ENCODE results near the gene FGFR4.
"Not testable (repeated sequence)": the region's sequence is repeated elsewhere in the genome, so short reads cannot be mapped to it uniquely, and the experiment has no call there.

The FGFR4 gene

DNA sequence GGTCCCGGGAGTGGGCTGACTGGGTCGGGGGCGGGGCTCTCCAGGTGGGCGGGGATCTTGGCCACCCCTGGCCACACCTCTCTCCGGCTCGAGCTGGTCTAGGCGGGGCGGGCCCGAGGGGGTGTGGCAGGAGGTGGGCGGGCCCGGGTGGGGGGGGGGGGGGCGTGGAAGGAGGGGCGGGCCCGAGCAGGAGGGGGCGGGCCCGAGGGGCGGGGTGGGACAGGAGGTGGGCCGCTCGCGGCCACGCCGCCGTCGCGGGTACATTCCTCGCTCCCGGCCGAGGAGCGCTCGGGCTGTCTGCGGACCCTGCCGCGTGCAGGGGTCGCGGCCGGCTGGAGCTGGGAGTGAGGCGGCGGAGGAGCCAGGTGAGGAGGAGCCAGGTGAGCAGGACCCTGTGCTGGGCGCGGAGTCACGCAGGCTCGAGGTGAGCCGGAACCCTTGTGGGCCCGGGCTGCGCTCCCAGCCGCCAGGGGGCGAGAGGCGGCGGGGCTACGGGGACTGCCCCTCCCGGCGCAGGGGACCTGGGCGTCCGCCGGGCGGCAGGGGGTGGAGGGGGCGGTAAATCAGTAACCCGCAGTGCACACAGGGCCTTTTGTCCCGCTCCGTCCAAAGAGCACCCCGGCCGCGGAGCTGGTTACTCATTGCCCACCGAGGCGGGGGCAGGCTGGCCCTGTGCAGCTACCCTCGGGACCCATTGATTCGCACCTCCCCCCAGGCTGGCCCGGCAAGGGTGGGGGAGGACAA, at the start of gene FGFR4:
Gene FGFR4, plus strand, starts transcription at position 262 of the 744 bp plus-strand sequence. CDS start 2,688 bp downstream, outside the sequence.
- Histone ChIP-seq H4K20me1 (no peaks in the 10 kb centered on the region), H3K27me3 (no peaks in the 10 kb centered on the region), H3K4me2 (peak within 1 kb of the TSS; percentile 82), H3K27ac (peak within 1 kb of the TSS; percentile 56; the same call in 1 of the 2 replicates), H3K4me3 (peak within 1 kb of the TSS; percentile 64), H3K9me3 (no peaks in the 10 kb centered on the region), H3K9ac (peak within 1 kb of the TSS; percentile 68; the same call in 1 of the 2 replicates), H3K36me3 (no peaks in the 10 kb centered on the region), H3K4me1 (peaks cover 58% of the 10 kb centered on the region)
- TF ChIP-seq Cebpa-rat (IDR thresholded peaks at IDR 0.05), result no peak

DNA sequence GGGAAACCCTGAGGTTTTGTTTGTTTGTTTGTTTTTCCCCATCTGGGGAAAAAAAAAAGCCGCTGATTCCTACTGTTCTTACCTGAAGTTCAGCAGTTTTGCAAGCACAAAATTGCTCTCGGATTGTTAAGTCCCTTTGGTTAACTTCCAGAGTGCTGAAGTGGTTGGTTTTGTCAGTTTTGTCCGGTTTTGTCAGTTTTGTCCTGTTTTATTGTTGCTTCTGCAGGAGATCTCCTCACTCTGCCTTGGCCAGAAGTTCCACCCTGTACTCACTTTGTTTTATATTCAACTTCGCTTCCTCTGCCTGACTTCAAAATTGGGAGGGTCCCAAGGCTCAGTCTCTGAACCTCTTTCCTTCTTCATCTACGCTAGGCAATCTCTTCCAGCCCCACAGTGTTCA, 49.8 kb upstream of the FGFR4 start:
- Histone ChIP-seq H4K20me1 (peaks cover 64% of the 10 kb centered on the region), H3K27ac (no peak overlapping the region), H3K27me3 (no peaks in the 10 kb centered on the region), H3K36me3 (peaks cover 63% of the 10 kb centered on the region), H3K4me3 (no peak overlapping the region), H3K4me2 (peak overlapping the region; percentile 61; the same call in 1 of the 2 replicates), H3K9me3 (no peaks in the 10 kb centered on the region; the same call in 1 of the 2 replicates), H3K9ac (no peak overlapping the region), H3K4me1 (peaks cover 35% of the 10 kb centered on the region)
- TF ChIP-seq Cebpa-rat (IDR thresholded peaks at IDR 0.05), result no peak

DNA sequence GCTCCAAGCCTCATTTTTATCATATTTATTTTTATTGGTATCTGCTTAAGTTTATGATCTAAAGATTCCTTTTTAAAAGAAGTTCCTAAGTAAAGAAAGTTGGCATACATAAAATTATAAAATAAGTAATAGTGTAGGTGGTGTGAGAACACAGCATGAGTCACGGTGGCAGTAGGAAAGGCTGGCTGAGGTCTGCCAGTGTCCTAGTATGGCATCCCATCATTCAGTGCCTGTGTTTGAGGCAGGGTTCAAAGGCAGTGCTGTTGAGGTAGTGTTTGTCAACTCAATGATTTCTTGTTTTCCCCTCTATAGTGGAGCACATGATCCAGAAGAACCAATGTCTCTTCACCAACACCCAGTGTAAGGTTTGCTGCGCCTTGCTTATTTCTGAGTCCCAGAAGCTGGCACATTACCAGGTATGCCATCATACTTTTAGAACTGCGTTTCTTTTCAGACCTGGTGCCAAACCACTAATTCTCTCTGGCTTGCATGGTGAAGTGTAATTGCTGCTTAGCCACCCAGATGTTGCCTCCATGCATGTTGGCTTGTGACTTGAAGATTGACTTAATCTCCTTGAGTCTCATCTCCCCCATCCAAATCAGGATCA, 45.8 kb upstream of the FGFR4 start:
- no peak overlapping the region for H3K4me2 ChIP-seq
- no peak overlapping the region for H3K4me3 ChIP-seq
- no peaks in the 10 kb centered on the region for H3K9me3 ChIP-seq
- peaks cover 31% of the 10 kb centered on the region for H3K4me1 ChIP-seq
- H4K20me1 ChIP-seq, result peaks cover 53% of the 10 kb centered on the region
- no peak overlapping the region for H3K9ac ChIP-seq
- no peak for TF ChIP-seq Cebpa-rat (IDR thresholded peaks at IDR 0.05)
- H3K27ac ChIP-seq, result no peak overlapping the region
- peaks cover 70% of the 10 kb centered on the region for H3K36me3 ChIP-seq
- H3K27me3 ChIP-seq, result no peaks in the 10 kb centered on the region

DNA sequence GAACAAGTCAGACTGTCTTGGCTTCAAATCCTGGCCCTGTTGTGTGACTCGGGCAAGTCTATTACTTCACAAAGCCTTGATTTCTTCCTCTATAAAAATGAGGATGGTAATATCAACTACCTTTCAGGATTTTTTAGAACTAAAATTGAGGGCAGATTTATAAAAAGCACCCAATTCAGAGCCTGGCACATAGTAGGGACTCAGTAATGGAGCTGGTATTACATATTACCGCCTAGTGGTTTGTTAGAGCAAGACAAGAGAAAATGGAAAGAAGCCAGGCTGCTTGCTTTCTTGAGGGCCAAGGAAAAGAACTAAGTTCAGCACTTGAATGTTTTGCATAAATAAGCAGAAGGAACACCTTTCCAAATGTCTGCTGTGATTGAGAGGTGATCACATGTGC, 44.8 kb upstream of the FGFR4 start:
- no peak for TF ChIP-seq Cebpa-rat (IDR thresholded peaks at IDR 0.05)
- peaks cover 43% of the 10 kb centered on the region for H4K20me1 ChIP-seq
- no peak overlapping the region for H3K4me2 ChIP-seq
- no peak overlapping the region for H3K9ac ChIP-seq
- no peaks in the 10 kb centered on the region for H3K9me3 ChIP-seq
- no peak overlapping the region for H3K4me3 ChIP-seq
- no peaks in the 10 kb centered on the region for H3K27me3 ChIP-seq
- H3K4me1 ChIP-seq, result peaks cover 22% of the 10 kb centered on the region
- H3K27ac ChIP-seq, result no peak overlapping the region
- H3K36me3 ChIP-seq, result peaks cover 74% of the 10 kb centered on the region

DNA sequence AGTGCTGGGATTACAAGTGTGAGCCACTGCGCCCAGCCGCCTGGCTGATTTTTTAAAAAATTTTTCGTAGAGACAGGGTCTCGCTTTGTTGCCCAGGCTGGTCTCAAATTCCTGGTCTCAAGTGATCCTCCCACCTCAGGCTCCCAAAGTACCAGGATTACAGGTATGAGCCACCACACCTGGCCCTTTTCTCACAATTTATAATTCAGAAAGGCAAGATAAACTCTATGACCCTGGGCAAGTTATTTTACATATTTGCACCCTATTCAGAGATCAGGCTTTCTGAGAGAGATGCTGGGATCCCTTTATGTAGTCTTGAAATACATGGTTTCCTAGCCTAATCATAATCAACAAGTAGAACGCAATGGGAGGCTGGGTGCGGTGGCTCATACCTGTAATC, 43.6 kb upstream of the FGFR4 start:
- TF ChIP-seq Cebpa-rat (IDR thresholded peaks at IDR 0.05), result no peak
- no peak overlapping the region for H3K27ac ChIP-seq
- peaks cover 86% of the 10 kb centered on the region for H3K36me3 ChIP-seq
- H3K27me3 ChIP-seq, result no peaks in the 10 kb centered on the region
- H3K4me1 ChIP-seq, result peaks cover 16% of the 10 kb centered on the region
- no peak overlapping the region for H3K9ac ChIP-seq
- H3K9me3 ChIP-seq, result no peaks in the 10 kb centered on the region
- no peak overlapping the region for H3K4me3 ChIP-seq
- no peak overlapping the region for H3K4me2 ChIP-seq
- H4K20me1 ChIP-seq, result peaks cover 31% of the 10 kb centered on the region

DNA sequence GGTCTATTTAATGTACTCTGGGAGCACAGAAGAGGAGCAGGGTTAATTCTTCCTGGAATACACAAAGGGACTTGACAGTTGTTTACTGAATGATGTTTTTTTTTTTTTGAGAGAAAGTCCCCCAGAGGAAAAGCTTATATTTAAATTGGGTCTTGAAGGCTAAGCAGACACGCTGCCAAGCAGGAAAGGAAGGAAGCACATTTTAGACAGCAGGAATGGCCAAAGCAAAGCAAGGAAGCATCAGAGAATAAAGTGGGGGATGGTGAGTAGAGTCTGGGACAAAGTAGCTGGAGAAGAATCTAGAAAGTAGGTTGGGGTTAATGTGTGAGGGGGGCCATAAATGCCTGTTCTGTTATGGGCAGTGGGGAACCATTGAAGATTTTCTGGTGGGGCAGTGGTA, 42.8 kb upstream of the FGFR4 start:
- H3K27ac ChIP-seq, result no peak overlapping the region
- H3K9me3 ChIP-seq, result no peaks in the 10 kb centered on the region
- no peak overlapping the region for H3K9ac ChIP-seq
- H3K4me1 ChIP-seq, result peaks cover 8% of the 10 kb centered on the region
- H3K36me3 ChIP-seq, result peaks cover 93% of the 10 kb centered on the region
- no peak for TF ChIP-seq Cebpa-rat (IDR thresholded peaks at IDR 0.05)
- peaks cover 23% of the 10 kb centered on the region for H4K20me1 ChIP-seq
- H3K27me3 ChIP-seq, result no peaks in the 10 kb centered on the region
- no peak overlapping the region for H3K4me2 ChIP-seq
- no peak overlapping the region for H3K4me3 ChIP-seq

DNA sequence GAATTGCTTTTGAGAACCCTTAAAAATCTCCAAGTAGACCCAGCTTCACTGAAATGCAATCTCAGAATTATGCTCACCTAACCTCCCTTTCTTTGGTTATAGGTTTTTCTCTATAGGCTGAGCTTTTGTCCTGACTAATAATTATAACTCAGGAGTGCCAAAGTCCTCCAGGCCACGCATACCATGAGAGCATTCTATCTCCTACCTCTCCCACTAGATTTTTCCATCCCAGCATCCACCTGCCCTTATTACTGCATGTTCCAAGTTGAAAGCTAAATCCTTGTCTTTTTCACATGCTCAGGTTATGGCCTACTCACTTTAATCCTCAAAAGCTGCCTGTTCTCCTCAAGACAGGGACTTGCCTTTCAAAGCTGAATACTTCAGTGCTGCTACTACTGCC, 42.1 kb upstream of the FGFR4 start:
- Histone ChIP-seq H3K4me3 (no peak overlapping the region), H3K9me3 (no peaks in the 10 kb centered on the region), H3K27me3 (no peaks in the 10 kb centered on the region), H3K9ac (no peak overlapping the region), H3K36me3 (peaks cover 93% of the 10 kb centered on the region), H3K4me1 (peaks cover 5% of the 10 kb centered on the region; the same call in 1 of the 2 replicates), H4K20me1 (peaks cover 16% of the 10 kb centered on the region), H3K27ac (no peak overlapping the region), H3K4me2 (no peak overlapping the region)
- TF ChIP-seq Cebpa-rat (IDR thresholded peaks at IDR 0.05), result no peak

DNA sequence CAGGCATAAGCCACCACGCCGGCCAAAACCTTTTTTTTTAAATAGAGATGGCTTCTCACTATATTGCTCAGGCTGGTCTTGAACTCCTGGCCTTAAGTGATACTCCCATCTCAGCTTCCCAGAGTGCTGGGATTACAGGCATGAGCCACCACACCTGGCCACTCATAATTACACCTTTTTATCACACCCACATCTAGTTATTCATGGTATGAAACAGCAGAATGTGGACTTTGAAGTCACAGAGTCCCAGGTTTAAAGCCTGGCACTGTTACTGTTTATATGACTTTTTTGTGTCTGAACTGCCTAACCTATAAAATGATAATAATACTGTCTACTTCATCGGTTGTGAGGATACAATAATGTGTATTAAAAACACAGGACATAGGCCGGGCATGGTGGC, 41.1 kb upstream of the FGFR4 start:
- Histone ChIP-seq H3K36me3 (peaks cover 94% of the 10 kb centered on the region), H3K27ac (no peak overlapping the region), H3K4me3 (no peak overlapping the region), H3K9me3 (no peaks in the 10 kb centered on the region), H3K27me3 (no peaks in the 10 kb centered on the region), H3K9ac (no peak overlapping the region), H3K4me2 (no peak overlapping the region), H4K20me1 (peaks cover 10% of the 10 kb centered on the region; the same call in 1 of the 2 replicates), H3K4me1 (peaks cover 5% of the 10 kb centered on the region; the same call in 1 of the 2 replicates)
- TF ChIP-seq Cebpa-rat (IDR thresholded peaks at IDR 0.05), result no peak

DNA sequence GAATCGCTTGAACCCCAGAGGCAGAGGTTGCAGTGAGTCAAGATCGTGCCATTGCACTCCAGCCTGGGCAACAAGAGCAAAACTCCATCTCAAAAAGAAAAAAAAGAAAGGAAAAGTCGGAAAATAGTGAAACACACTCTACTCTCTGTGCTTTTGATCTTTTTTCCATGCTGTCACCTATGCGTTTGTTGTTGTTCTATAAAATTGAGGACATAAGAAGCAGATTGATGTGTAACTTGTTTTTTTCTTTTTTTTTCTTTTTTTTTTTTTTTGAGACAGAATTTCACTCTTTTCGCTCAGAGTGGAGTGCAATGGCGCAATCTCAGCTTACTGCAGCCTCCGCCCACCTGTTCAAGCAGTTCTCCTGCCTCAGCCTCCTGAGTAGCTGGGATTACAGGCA, 38.2 kb upstream of the FGFR4 start:
- not testable (repeated sequence) for H3K4me1 ChIP-seq, H3K27me3 ChIP-seq, H3K4me3 ChIP-seq, H3K9me3 ChIP-seq, H3K4me2 ChIP-seq, H3K27ac ChIP-seq, H4K20me1 ChIP-seq, H3K9ac ChIP-seq
- H3K36me3 ChIP-seq, result peaks cover 94% of the 10 kb centered on the region

DNA sequence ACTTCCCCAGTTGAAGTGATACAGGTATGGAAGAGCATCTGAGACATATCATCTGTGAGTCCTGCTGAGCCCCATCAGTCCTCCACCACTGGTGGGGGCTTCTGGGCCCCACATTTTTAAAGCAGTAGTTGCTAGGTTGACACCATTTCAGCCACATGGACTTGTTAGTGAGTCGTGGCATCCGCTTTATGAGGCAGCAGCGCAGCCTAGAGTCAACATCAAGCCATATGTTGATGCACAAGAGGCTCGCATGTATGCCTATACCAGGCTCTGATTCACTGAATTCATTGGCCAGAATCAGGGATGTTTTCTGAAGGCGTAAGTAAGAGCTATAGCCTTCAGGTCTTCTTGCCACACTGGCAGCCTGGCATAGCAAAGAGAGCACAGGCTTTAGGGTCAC, 37.4 kb upstream of the FGFR4 start:
- H3K27ac ChIP-seq, result no peak overlapping the region
- H3K9me3 ChIP-seq, result no peaks in the 10 kb centered on the region
- H3K36me3 ChIP-seq, result peaks cover 94% of the 10 kb centered on the region
- H3K27me3 ChIP-seq, result no peaks in the 10 kb centered on the region
- no peak for TF ChIP-seq Cebpa-rat (IDR thresholded peaks at IDR 0.05)
- H3K4me3 ChIP-seq, result no peak overlapping the region
- H3K9ac ChIP-seq, result no peak overlapping the region
- H4K20me1 ChIP-seq, result no peaks in the 10 kb centered on the region
- H3K4me2 ChIP-seq, result no peak overlapping the region
- H3K4me1 ChIP-seq, result no peaks in the 10 kb centered on the region
